Mesodermal cell (in vitro differentiated cells): ENCODE results near the gene TUBB1.

Source experiments
- H3K27ac ChIP-seq: 2 replicates; pipeline ENCODE4 v1.7.0; 2013; ENCODE audit warnings: mild to moderate bottlenecking, low read depth, low read length, moderate library complexity; ENCODE audit not compliant: severe bottlenecking
- H3K36me3 ChIP-seq: 2 replicates; pipeline ENCODE4 v1.7.1; 2013; ENCODE audit warnings: mild to moderate bottlenecking, low read length, moderate library complexity; ENCODE audit not compliant: control insufficient read depth, insufficient read depth
- H3K4me1 ChIP-seq: one replicate; pipeline ENCODE4 v1.7.1; 2013; ENCODE audit warnings: mild to moderate bottlenecking, low read length; ENCODE audit not compliant: insufficient read depth, control insufficient read depth, poor library complexity, severe bottlenecking
- H3K4me3 ChIP-seq: 2 replicates; pipeline ENCODE4 v1.7.0; 2013; ENCODE audit warnings: low read length, control low read depth, mild to moderate bottlenecking; ENCODE audit not compliant: insufficient read depth, poor library complexity, severe bottlenecking; ENCODE audit errors: extremely low read depth
- H3K9me3 ChIP-seq: 2 replicates; pipeline ENCODE4 v1.7.1; 2013; ENCODE audit warnings: mild to moderate bottlenecking, low read length, moderate library complexity; ENCODE audit not compliant: control insufficient read depth
- WGBS, 2 experiments: methylation state at CpG; one replicate each; pipeline ENCODE4 v1.1.5; 2013; ENCODE audit warnings: missing lambda C conversion rate in 2 of 2; ENCODE audit not compliant: insufficient coverage in 2 of 2; 5-methylcytosine and 5-hydroxymethylcytosine counted together

Gene TUBB1

GRCh38 chr20:59025086-59025485 lies 5.9 kb downstream of the TUBB1 start:
- WGBS, 2 experiments: 79 to 80% methylated on average over 2 of the region's 2 CpGs
- Histone ChIP-seq H3K4me1 (peaks cover 19% of the 10 kb centered on the region), H3K36me3 (peaks cover 74% of the 10 kb centered on the region)

GRCh38 chr20:59025511-59025910 lies 6.3 kb downstream of the TUBB1 start:
- WGBS, 2 experiments: 94 to 100% methylated on average over 2 to 4 of the region's 4 CpGs
- Histone ChIP-seq H3K9me3 (no peaks in the 10 kb centered on the region), H3K27ac (no peak overlapping the region), H3K4me3 (no peak overlapping the region), H3K36me3 (peaks cover 76% of the 10 kb centered on the region), H3K4me1 (peaks cover 19% of the 10 kb centered on the region)

More at GRCh38 chr20:59025086-59025485, 5.9 kb downstream of the TUBB1 start:
- no peaks in the 10 kb centered on the region for H3K9me3 ChIP-seq
- no peak overlapping the region for H3K27ac ChIP-seq
- H3K4me3 ChIP-seq: no peak overlapping the region

- WGBS, 2 experiments: 83 to 88% methylated on average over 5 of the region's 5 CpGs
- Histone ChIP-seq H3K4me1 (peaks cover 21% of the 10 kb centered on the region), H3K36me3 (peaks cover 83% of the 10 kb centered on the region), H3K27ac (no peak overlapping the region), H3K9me3 (no peaks in the 10 kb centered on the region), H3K4me3 (no peak overlapping the region)
Measured at GRCh38 chr20:59026904-59027740, 7.9 kb downstream of the TUBB1 start.

GRCh38 chr20:59027741-59028320 lies 8.6 kb downstream of the TUBB1 start:
- Histone ChIP-seq H3K4me3 (no peak overlapping the region), H3K27ac (no peak overlapping the region), H3K36me3 (peaks cover 80% of the 10 kb centered on the region), H3K4me1 (peaks cover 21% of the 10 kb centered on the region), H3K9me3 (no peaks in the 10 kb centered on the region)
- WGBS, 2 experiments: 89 to 98% methylated on average over 5 to 7 of the region's 8 CpGs

- Histone ChIP-seq H3K4me3 (peak overlapping the region; percentile 9), H3K36me3 (peaks cover 70% of the 10 kb centered on the region), H3K9me3 (no peaks in the 10 kb centered on the region), H3K27ac (no peak overlapping the region), H3K4me1 (peaks cover 21% of the 10 kb centered on the region)
- WGBS, 2 experiments: 63% methylated on average over 1 of the region's 2 CpGs; no CpG with 5 or more reads in 1 of the 2 experiments
Measured at GRCh38 chr20:59028812-59029211, 9.6 kb downstream of the TUBB1 start.

GRCh38 chr20:59030911-59031563 lies 11.8 kb downstream of the TUBB1 start:
- Histone ChIP-seq H3K9me3 (no peaks in the 10 kb centered on the region), H3K27ac (no peak overlapping the region), H3K36me3 (peaks cover 62% of the 10 kb centered on the region), H3K4me3 (peak overlapping the region; percentile 90), H3K4me1 (peaks cover 21% of the 10 kb centered on the region)
- 76 to 93% methylated on average over 5 of the region's 7 CpGs for WGBS, 2 experiments

- peak overlapping the region; percentile 90 for H3K4me3 ChIP-seq
- H3K4me1 ChIP-seq: peaks cover 21% of the 10 kb centered on the region
- peaks cover 62% of the 10 kb centered on the region for H3K36me3 ChIP-seq
- H3K27ac ChIP-seq: no peak overlapping the region
- WGBS, 2 experiments: 26 to 32% methylated on average over 11 to 12 of the region's 13 CpGs
- no peaks in the 10 kb centered on the region for H3K9me3 ChIP-seq
Measured at GRCh38 chr20:59031564-59032022, 12.4 kb downstream of the TUBB1 start.

GRCh38 chr20:59032023-59032712 lies 12.9 kb downstream of the TUBB1 start, which contains the start of gene ATP5F1E:
Gene ATP5F1E (minus strand): TSS chr20:59032335. CDS start chr20:59032251, 84 bp downstream.
- Histone ChIP-seq H3K27ac (peak within 1 kb of the TSS; percentile 84), H3K4me3 (peak within 1 kb of the TSS; percentile 90), H3K4me1 (peaks cover 21% of the 10 kb centered on the region), H3K36me3 (peaks cover 61% of the 10 kb centered on the region), H3K9me3 (no peaks in the 10 kb centered on the region)
- 1% methylated on average over 52 to 86 of the region's 86 CpGs for WGBS, 2 experiments

GRCh38 chr20:59032713-59033059 lies 13.5 kb downstream of the TUBB1 start:
- Histone ChIP-seq H3K36me3 (peaks cover 61% of the 10 kb centered on the region), H3K4me1 (peaks cover 21% of the 10 kb centered on the region), H3K9me3 (no peaks in the 10 kb centered on the region), H3K27ac (peak overlapping the region; percentile 84), H3K4me3 (peak overlapping the region; percentile 90)
- WGBS, 2 experiments: 0 to 6% methylated on average over 9 to 12 of the region's 13 CpGs

- Histone ChIP-seq H3K4me3 (peak overlapping the region; percentile 90), H3K4me1 (peaks cover 21% of the 10 kb centered on the region), H3K9me3 (no peaks in the 10 kb centered on the region), H3K36me3 (peaks cover 61% of the 10 kb centered on the region), H3K27ac (peak overlapping the region; percentile 84)
- WGBS, 2 experiments: no CpG with 5 or more reads among the region's 1 CpG
Measured at GRCh38 chr20:59033093-59033492, 13.9 kb downstream of the TUBB1 start.
